HepG2 (cell line): ENCODE measurements around the gene SETD1B. TPM values are rescaled to one million over a fixed set of nuclear protein-coding genes. Genes with fewer than 3 reads are reported as not detected.
A peak's percentile ranks its signal among the peaks of the same experiment; 100 is the strongest.

Source experiments
- CAMTA2 ChIP-seq: sonication (generic); formaldehyde crosslinking; IDR thresholded peaks from 2 replicates; pipeline ENCODE4 v1.4.0; 2020; ENCODE audit warnings: mild to moderate bottlenecking, missing genetic modification reagents, borderline replicate concordance
- FOXO1 ChIP-seq: sonication (generic); formaldehyde crosslinking; IDR thresholded peaks from 2 replicates; pipeline ENCODE4 v1.4.0; 2020; ENCODE audit warnings: missing genetic modification reagents
- HOXA3 ChIP-seq: sonication (generic); formaldehyde crosslinking; IDR thresholded peaks from 2 replicates; pipeline ENCODE4 v1.5.0; 2020; ENCODE audit warnings: missing genetic modification reagents
- MEF2D ChIP-seq: sonication (generic); formaldehyde crosslinking; IDR thresholded peaks from 2 replicates; pipeline ENCODE4 v1.5.1; 2020; ENCODE audit warnings: mild to moderate bottlenecking, missing genetic modification reagents
- NFE2L1 ChIP-seq: sonication (generic); formaldehyde crosslinking; IDR thresholded peaks from 2 replicates; pipeline ENCODE4 v1.4.0; 2020; ENCODE audit warnings: missing genetic modification reagents, mild to moderate bottlenecking, borderline replicate concordance
- RBAK ChIP-seq: sonication (generic); formaldehyde crosslinking; IDR thresholded peaks from 2 replicates; pipeline ENCODE4 v1.5.1; 2020; ENCODE audit warnings: mild to moderate bottlenecking, missing genetic modification reagents
- ZNF329 ChIP-seq: sonication (generic); formaldehyde crosslinking; IDR thresholded peaks from 2 replicates; pipeline ENCODE4 v1.9.0; 2021; ENCODE audit warnings: low read depth, mild to moderate bottlenecking, missing genetic modification reagents
- ZNF614 ChIP-seq: IDR thresholded peaks from 2 replicates; pipeline ENCODE4 v1.6.1; 2018; ENCODE audit warnings: missing biosample characterization, missing genetic modification reagents, inconsistent platforms, borderline replicate concordance
- polyA plus RNA-seq, 8 experiments: library from polyadenylated mRNA; depleted of rRNA in 3 of 8; stranded (reverse) in 7 of 8; unstranded in 1 of 8; fragments of >200 nt; fragmentation: Illumina TruSeq in 4 of 8; extraction: Trizol in 4 of 8; gene quantifications; 2 replicates each; pipeline versions ENCODE4 v1.2.1 to v1.2.3, GENCODE V29; 2011 to 2016; ENCODE audit warnings: low read depth in 4 of 8, missing spikeins in 1 of 8, mixed read lengths in 1 of 8; ENCODE audit not compliant: insufficient read depth in 1 of 8
- total RNA-seq, 5 experiments: library from RNA; depleted of rRNA; stranded (reverse); fragments of >200 nt; fragmentation: Illumina TruSeq; extraction: Trizol; gene quantifications; 2 replicates each; pipeline ENCODE4 v1.2.3, GENCODE V29; 2016; ENCODE audit warnings: low read depth in 1 of 5
- TF ChIP-seq, protein P1 (sequence below), 2 experiments: IDR thresholded peaks; 2 replicates each; pipeline ENCODE4 v1.6.1; 2011 to 2012; ENCODE audit warnings: low read length in 2 of 2, borderline replicate concordance in 1 of 2, low read depth in 1 of 2, mild to moderate bottlenecking in 1 of 2, moderate library complexity in 1 of 2
- TF ChIP-seq, protein P2 (sequence below): sonication (generic); formaldehyde crosslinking; conservative IDR thresholded peaks from 2 replicates; pipeline ENCODE4 v1.4.0; 2020; ENCODE audit warnings: mild to moderate bottlenecking, missing genetic modification reagents, moderate library complexity
- TF ChIP-seq, protein P3 (sequence below): sonication (generic); formaldehyde crosslinking; IDR thresholded peaks from 2 replicates; pipeline ENCODE4 v1.5.0; 2020; ENCODE audit warnings: missing genetic modification reagents
- TF ChIP-seq, protein P4 (sequence below): sonication (generic); formaldehyde crosslinking; conservative IDR thresholded peaks from 2 replicates; pipeline ENCODE4 v1.8.0; 2022; ENCODE audit warnings: missing genetic modification reagents
- TF ChIP-seq, protein P5 (sequence below): IDR thresholded peaks from 2 replicates; pipeline ENCODE4 v1.6.1; 2016; ENCODE audit warnings: low read depth, control low read depth
- TF ChIP-seq, protein P6 (sequence below): sonication (generic); formaldehyde crosslinking; IDR thresholded peaks from 2 replicates; pipeline ENCODE4 v1.8.1; 2023; ENCODE audit warnings: mild to moderate bottlenecking, moderate library complexity, missing genetic modification reagents

SETD1B gene
- total and polyA plus RNA-seq, 2 of the 13 experiments (the other 11 are each of a cell fraction or from before 2014, with no cell fraction given), result 1.1 to 1.4 TPM

DNA sequence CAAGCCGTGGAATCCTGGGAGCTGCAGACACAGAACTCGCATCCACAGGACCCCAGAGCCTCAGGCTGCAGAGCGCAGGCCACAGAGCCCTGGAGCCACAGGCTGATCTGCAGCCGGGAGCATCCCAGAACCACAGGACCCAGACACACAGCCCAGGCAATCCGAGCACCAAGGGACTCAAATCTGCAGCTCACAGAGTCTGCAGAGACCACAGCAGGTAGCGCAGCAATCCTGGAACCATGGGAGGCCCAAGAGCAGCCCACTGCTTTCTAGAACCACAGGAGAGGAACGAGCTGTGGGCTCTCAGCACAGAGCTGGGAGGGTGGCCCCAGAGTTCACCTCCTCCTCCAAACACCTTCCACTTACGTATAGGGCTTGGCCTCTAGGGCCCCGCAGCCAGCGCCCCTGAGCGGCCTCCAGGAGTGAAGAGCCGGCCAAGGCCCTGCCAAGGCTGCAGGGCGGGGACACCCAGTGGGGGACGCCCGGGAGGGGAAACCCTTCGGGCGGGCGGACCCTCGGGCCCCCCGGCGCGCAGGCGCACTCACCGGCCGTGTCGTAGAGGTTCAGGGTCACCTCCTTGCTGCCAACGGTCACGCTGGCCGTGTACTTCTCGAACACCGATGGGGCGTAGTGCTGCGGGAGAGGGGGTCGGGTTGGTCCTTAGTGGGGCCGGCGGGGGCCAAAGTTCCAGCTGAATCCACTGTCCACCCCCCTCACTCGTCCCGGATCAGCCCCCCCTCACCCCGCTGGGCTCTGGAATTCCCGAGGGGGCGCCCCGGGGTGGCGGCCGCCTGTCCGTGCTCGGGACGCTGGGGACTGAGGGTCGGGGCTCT, 11.0 kb upstream of the SETD1B start (continued):
- TF ChIP-seq, protein P1, sequence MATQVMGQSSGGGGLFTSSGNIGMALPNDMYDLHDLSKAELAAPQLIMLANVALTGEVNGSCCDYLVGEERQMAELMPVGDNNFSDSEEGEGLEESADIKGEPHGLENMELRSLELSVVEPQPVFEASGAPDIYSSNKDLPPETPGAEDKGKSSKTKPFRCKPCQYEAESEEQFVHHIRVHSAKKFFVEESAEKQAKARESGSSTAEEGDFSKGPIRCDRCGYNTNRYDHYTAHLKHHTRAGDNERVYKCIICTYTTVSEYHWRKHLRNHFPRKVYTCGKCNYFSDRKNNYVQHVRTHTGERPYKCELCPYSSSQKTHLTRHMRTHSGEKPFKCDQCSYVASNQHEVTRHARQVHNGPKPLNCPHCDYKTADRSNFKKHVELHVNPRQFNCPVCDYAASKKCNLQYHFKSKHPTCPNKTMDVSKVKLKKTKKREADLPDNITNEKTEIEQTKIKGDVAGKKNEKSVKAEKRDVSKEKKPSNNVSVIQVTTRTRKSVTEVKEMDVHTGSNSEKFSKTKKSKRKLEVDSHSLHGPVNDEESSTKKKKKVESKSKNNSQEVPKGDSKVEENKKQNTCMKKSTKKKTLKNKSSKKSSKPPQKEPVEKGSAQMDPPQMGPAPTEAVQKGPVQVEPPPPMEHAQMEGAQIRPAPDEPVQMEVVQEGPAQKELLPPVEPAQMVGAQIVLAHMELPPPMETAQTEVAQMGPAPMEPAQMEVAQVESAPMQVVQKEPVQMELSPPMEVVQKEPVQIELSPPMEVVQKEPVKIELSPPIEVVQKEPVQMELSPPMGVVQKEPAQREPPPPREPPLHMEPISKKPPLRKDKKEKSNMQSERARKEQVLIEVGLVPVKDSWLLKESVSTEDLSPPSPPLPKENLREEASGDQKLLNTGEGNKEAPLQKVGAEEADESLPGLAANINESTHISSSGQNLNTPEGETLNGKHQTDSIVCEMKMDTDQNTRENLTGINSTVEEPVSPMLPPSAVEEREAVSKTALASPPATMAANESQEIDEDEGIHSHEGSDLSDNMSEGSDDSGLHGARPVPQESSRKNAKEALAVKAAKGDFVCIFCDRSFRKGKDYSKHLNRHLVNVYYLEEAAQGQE (IDR thresholded peaks at IDR 0.05; ENCODE audit: borderline replicate concordance in 1 of 2, low read depth in 1 of 2, low read length in 2 of 2), result no peak
- no peak for TF ChIP-seq FOXO1
- TF ChIP-seq ZNF329 (CRISPR knock-in tag), result no peak
- TF ChIP-seq HOXA3 (CRISPR knock-in tag), result 0 out of 2 replicates have a peak, but pooled peaks have one; percentile 19
- 0 out of 2 replicates have a peak, but pooled peaks have one; percentile 15 for TF ChIP-seq CAMTA2 (CRISPR knock-in tag)
- TF ChIP-seq, protein P2, sequence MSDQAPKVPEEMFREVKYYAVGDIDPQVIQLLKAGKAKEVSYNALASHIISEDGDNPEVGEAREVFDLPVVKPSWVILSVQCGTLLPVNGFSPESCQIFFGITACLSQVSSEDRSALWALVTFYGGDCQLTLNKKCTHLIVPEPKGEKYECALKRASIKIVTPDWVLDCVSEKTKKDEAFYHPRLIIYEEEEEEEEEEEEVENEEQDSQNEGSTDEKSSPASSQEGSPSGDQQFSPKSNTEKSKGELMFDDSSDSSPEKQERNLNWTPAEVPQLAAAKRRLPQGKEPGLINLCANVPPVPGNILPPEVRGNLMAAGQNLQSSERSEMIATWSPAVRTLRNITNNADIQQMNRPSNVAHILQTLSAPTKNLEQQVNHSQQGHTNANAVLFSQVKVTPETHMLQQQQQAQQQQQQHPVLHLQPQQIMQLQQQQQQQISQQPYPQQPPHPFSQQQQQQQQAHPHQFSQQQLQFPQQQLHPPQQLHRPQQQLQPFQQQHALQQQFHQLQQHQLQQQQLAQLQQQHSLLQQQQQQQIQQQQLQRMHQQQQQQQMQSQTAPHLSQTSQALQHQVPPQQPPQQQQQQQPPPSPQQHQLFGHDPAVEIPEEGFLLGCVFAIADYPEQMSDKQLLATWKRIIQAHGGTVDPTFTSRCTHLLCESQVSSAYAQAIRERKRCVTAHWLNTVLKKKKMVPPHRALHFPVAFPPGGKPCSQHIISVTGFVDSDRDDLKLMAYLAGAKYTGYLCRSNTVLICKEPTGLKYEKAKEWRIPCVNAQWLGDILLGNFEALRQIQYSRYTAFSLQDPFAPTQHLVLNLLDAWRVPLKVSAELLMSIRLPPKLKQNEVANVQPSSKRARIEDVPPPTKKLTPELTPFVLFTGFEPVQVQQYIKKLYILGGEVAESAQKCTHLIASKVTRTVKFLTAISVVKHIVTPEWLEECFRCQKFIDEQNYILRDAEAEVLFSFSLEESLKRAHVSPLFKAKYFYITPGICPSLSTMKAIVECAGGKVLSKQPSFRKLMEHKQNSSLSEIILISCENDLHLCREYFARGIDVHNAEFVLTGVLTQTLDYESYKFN, result peak; percentile 23; the same call in 1 of the 2 replicates
- TF ChIP-seq, protein P3, sequence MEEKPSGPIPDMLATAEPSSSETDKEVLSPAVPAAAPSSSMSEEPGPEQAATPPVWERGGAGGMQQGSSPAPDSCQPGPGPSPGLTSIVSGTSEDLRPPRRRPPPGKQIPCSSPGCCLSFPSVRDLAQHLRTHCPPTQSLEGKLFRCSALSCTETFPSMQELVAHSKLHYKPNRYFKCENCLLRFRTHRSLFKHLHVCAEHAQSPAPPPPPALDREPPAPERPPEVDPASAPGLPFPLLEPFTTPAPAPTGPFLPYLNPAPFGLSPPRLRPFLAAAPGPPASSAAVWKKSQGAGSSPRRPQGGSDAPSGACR, result peak; percentile 66; the same call in 1 of the 2 replicates
- TF ChIP-seq MEF2D (CRISPR knock-in tag), result 0 out of 2 replicates have a peak, but pooled peaks have one; percentile 38
- TF ChIP-seq, protein P4, sequence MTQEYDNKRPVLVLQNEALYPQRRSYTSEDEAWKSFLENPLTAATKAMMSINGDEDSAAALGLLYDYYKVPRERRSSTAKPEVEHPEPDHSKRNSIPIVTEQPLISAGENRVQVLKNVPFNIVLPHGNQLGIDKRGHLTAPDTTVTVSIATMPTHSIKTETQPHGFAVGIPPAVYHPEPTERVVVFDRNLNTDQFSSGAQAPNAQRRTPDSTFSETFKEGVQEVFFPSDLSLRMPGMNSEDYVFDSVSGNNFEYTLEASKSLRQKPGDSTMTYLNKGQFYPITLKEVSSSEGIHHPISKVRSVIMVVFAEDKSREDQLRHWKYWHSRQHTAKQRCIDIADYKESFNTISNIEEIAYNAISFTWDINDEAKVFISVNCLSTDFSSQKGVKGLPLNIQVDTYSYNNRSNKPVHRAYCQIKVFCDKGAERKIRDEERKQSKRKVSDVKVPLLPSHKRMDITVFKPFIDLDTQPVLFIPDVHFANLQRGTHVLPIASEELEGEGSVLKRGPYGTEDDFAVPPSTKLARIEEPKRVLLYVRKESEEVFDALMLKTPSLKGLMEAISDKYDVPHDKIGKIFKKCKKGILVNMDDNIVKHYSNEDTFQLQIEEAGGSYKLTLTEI (CRISPR knock-in tag), result no peak
- TF ChIP-seq, protein P5, sequence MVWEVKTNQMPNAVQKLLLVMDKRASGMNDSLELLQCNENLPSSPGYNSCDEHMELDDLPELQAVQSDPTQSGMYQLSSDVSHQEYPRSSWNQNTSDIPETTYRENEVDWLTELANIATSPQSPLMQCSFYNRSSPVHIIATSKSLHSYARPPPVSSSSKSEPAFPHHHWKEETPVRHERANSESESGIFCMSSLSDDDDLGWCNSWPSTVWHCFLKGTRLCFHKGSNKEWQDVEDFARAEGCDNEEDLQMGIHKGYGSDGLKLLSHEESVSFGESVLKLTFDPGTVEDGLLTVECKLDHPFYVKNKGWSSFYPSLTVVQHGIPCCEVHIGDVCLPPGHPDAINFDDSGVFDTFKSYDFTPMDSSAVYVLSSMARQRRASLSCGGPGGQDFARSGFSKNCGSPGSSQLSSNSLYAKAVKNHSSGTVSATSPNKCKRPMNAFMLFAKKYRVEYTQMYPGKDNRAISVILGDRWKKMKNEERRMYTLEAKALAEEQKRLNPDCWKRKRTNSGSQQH, result no peak
- no peak for TF ChIP-seq RBAK (CRISPR knock-in tag)
- TF ChIP-seq ZNF614 (CRISPR knock-in tag), result peak; percentile 16; the same call in 1 of the 2 replicates
- TF ChIP-seq NFE2L1 (CRISPR knock-in tag), result no peak
- TF ChIP-seq, protein P6, sequence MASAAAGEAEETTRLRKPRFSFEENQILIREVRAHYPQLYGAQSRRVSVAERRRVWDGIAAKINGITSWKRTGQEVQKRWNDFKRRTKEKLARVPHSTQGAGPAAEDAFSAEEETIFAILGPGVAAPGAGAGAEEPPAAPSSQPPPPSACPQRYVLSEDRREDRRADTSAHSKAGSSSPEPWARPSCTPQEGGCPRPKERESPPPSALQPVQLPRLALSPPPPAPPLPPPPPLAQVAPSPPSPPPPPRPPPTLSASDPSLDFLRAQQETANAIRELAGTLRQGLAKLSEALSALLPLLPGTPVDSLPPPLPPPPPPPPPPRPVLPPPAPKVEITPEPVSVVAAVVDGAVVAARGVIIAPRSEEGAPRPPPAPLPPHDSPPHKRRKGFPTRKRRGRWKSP (CRISPR knock-in tag), result peak; percentile 66; the same call in 1 of the 2 replicates
